GM21786 (cell line): ENCODE results near the gene USP34.
"Not testable (repeated sequence)": the region's sequence is repeated elsewhere in the genome, so short reads cannot be mapped to it uniquely, and the experiment has no call there.

ENCODE experiments used
- ATAC-seq: cut with Tn5 transposase; IDR thresholded peaks from one replicate; pipeline ENCODE4 v1.9.1; 2021; ENCODE audit not compliant: unreplicated experiment

USP34 gene

DNA sequence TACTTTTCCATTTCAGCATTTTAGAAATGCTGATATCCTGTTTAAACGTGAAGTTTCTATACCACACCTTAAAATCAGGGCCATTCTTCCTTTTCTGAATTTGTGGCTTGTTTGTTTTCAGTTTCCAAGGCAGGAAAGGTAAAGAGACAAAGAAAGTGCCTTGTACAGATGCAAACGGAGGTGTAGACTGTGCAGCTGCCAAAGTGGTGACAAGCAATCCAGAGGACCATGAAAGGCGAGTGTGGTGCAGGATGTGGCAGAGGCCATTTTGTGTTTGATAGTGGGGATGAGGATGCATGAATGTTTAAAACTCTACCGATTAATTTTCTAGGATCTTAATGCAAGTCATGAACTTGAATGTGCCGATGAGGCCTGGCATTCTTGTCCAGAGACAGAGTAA, 308.2 kb downstream of the USP34 start:
- no peak for ATAC-seq

- ATAC-seq, result no peak
Measured at GRCh38 chr2:61161888-61162287, 309.0 kb downstream of the USP34 start, which contains the start of gene C2orf74. C2orf74 (plus strand) TSS chr2:61162188; CDS start chr2:61162515, 327 bp downstream.

DNA sequence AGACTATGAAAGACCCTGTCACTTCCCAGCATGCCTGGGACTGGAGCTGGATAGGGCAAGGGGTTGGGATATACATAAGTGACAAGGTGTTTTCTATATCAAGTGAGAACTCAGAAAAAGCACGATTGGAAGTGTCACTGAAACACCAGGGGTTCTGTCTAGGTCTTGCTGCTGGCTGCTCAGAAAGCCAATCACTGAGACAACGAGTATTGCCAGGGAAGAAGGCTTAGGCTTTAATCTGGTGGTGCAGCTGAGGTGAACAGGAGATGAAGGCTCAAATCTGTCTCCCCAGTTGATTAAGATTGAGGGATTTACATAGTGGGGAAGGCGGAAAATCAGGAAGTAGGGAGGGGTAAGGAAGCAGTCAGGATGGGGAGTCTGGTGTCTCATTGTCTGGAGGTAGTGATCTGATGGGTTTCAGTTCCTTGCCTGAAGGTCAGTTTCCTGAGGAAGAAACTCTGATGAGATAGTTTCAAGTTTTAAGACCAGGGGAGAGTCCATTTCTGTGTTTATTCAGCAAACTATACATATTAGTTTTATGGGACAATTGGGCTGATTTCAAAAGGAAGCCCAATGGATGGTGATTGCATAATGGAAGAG, 312.4 kb downstream of the USP34 start:
- ATAC-seq, result no peak

DNA sequence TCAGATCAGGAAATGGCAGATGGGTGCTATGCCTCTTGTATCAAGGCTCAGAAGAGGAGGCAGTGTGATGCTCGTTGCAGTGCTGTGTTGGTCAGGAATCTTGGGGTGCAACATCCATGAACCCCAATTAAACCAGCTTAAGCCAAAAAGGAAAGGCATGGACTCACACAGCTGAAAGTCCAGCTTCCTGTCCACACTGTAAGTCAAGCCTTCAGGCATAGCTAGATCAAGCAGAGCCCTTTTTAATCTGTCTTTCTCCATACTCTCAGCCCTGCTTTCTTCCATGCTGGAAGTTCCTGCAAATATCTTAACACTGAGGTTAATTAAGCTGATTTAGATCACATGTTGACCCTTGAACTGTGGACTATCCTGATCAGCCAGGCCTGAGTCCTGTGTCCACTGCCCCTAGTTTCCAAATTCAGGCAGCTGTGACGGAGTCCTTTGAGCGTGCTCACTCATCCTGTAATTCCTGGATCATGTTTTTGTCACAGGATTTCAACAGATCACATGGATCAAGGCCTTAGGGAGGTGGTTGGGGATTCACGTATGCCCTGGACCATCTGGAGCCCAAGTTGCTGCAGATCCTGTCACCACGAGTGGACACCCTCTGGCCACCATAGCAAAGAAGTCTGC, 313.4 kb downstream of the USP34 start:
- no peak for ATAC-seq

DNA sequence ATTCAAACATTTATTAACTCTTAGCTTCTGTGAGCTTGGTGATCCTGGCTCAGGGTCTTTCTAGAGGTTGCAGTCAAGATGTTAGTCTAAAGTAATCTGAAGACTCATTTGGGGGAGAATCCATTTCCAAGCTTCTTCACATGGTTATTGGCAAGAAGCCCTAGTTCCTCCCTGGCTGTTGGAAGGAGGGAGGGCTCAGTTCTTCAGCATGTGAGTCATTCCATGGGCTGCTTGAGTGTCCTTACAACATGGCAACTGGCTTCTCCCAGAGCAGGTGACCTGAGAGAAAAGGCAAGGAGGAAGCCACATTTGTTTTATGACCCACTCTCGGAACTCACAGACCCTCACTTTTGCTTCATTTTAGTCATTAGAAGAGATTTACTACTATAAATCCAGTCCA, 319.5 kb downstream of the USP34 start:
- no peak for ATAC-seq

DNA sequence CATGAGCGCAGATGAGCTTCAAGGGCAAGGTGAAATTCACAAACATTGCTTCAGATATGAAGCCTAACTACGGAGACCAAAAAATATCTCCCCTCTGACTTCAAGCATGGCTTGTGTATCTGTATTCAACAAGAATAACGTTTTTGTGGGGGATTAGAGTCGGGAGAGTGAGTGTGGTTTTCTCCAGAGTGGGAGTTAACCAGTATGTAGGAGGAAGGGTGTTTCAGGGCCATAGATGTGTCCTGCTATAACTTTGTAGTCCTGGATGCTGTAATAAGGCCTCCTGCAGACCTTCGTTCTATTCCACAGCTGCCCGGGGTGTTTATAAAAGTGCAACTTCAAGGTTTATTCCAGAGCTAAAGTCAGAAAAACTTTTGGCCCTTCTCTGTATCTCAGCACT, 321.8 kb downstream of the USP34 start:
- ATAC-seq, result no peak

DNA sequence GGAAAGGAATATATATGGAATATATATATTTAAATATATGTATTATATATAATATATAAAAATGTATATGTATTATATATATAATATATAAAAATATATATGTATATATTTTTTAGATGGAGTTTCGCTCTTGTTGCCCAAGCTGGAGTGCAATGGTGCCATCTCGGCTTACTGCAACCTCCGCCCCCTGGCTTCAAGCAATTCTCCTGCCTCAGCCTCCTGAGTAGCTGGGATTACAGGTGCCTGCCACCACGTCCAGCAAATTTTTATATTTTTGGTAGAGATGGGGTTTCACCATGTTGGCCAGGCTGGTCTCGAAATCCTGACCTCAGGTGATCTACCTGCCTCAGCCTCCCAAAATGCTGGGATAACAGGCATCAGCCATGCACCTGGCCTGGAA, 322.8 kb downstream of the USP34 start:
- not testable (repeated sequence) for ATAC-seq

DNA sequence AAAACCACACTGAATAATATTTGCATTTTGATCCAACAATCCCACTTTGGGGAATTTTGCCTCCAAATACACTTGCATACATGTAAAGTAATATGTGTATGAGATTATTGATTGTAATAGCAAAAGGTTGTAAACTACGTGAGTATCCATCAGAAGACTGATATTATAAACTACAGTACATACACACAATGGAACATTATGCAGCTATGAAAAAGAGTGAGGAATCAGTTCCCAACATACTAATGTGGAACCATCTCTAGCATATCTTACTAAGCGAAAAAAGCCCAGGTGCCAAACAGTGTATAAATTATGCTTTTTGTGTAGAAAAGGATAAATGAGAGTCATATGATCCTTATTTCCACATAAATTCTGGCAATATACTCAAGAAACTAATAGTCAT, 324.9 kb downstream of the USP34 start:
- no peak for ATAC-seq

DNA sequence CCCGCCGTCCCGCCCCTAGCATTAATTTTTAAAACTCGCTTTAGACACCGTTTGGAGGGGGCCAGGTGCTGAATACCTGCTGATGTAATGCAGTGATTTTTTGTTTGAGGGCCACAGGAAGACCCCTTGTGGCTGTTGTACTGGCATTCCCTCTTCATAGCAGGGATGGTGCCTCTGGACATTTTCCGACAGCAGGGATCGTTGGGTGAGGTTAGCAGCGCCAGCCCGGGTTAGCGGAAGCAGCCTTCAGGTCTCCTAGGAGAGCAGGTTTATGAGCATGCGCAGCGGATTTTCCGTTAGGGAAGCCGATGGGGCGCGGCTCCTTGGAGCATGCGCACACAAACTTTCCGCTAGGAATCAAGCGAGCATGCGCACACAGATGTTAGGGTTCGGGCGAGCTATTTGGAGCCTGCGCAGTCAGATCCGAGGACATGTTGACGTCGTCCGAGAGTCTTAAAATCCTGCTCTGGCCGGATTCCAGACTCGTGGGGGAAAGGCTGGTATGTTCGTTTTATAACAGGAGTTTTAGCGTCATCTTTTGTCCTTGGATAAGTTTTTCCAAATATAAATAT, 326.1 kb downstream of the USP34 start:
- ATAC-seq, result peak; percentile 92

GRCh38 chr2:61141151-61141550, 329.7 kb downstream of the USP34 start:
- ATAC-seq, result no peak

- no peak for ATAC-seq
Measured at GRCh38 chr2:61138859-61139258, 332.0 kb downstream of the USP34 start.
